Medulla oblongata (tissue), 1 donor: ENCODE data around the gene MACROD1.

Source experiments
- DNase-seq: peaks from one replicate; pipeline ENCODE4 v3.0.0-alpha.2; 2015; ENCODE audit errors: extremely low spot score

The MACROD1 gene

GRCh38 chr11:64131683-64132190, 34.2 kb downstream of the MACROD1 start:
- peak; percentile 36 for DNase-seq

DNA sequence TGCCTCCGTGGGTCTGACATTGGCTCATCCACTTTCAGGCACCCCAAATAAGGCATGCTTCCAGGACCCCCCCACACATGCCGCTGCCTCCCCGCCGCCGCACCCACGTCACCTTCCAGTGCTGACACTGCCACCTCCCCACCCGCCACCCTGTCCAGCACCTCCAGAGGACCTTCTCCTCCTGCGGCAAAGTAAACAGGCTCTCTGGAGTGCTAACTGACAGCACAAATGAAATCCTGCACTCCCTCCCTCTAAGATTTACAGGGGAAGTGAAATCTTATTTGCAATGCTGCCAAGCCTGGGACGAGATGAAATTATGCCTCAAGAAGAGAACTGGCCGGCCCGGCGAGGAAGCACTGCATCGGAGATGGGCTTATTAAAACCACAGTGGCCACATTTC, 35.3 kb downstream of the MACROD1 start:
- no peak for DNase-seq

GRCh38 chr11:64129403-64129802, 36.5 kb downstream of the MACROD1 start:
- DNase-seq: no peak

- no peak for DNase-seq
Measured at GRCh38 chr11:64128255-64129006, 37.5 kb downstream of the MACROD1 start.

DNA sequence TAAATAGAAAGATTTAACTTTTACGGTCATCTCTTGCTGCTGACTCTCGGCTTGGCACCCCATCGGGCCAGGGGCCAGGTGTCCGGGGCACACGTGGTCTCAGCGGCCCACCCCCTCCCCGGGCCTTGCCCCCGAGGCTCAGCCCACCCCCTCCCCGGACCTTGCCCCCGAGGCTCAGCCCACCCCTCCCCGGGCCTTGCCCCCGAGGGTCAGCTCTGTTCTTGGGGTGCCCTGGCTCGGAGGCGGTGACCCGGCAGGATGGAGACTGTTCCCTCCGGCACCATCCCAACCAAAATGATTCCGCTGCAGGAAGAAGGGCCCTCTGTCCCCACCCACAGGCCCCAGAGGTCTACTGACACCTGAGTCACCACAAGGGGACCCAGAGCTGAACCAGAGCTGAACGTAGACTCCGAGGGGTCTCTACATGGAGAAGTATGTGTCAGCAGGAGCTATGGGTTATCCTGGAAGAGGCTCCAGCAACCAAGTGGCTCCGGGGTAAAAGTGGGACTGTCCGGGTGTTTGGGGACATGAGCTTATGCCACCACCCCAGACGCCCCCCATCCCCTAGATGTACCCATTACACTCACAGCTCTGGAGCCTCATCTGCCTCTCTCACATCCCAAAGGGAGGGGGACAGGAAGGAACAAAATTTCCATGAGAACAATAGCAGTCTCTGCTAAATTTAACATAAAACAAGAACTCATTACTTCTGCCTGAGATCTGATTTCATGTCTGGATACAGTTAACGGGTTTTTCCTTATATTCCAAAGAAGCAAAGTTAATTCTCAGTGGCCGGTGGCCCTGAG, 38.4 kb downstream of the MACROD1 start:
- DNase-seq: no peak

DNA sequence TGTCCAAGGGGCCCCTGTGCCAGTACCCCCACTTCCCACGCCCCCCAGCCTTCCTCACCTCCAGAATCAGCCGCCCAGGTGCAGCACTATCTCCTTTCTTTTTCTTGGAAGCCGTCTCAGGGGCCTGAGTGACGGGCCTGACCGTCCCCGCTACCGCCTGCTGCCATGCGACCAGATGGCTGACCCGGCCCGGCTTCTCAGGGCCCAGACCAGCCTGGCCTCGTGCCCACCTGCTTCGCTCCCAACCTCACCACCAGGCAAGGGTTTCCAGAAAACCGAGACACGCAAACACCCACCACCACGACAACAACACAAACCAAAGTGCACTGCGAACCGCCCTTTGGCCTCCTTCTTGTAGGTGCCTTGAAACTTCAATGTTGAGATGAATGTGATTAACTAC, 39.1 kb downstream of the MACROD1 start:
- DNase-seq: no peak

DNA sequence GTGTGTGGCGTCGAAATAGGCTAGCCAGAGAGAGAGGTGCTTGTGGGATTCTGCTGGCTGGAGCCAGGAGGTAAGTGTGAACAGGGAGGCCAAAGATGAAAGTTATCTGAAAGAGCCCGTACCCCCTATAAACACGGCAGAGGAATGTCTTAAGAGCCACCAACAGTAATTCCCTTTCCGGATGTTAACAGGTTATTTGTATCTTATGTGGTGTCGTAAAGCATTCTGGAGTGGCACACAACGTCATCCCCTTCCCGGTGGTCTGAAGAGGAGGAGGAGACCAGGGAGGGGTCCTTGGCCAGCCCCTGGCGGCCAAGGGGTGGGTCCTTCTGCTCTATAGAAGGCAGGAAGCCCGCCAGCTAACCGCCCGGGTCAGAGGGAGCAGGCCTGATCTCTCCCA, 39.5 kb downstream of the MACROD1 start:
- no peak for DNase-seq

DNA sequence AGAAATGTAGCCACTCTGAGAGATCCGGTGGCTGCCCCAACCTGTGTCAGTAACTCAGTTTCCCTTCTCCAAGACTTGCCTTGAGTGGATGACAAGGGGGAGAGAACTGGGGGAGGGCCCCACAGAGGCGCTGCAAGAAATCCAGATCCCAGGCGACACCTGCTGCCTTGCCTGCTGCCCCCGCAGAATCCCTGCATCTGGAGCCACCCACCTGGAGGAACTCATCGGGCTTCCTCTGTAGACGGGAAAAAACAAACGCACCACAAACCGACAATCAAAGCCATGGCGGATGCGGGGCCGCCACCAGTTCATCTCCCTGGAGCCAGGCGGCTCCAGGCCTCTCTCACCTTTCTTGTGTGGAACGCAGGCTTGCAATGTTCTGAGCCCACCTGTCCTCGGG, 40.2 kb downstream of the MACROD1 start:
- no peak for DNase-seq

GRCh38 chr11:64124147-64124546, 41.8 kb downstream of the MACROD1 start:
- no peak for DNase-seq

GRCh38 chr11:64123679-64124078, 42.2 kb downstream of the MACROD1 start:
- DNase-seq: no peak

- DNase-seq: no peak
Measured at GRCh38 chr11:64122411-64123410, 43.2 kb downstream of the MACROD1 start.

GRCh38 chr11:64121663-64122410, 44.1 kb downstream of the MACROD1 start:
- no peak for DNase-seq

- peak; percentile 63 for DNase-seq
Measured at GRCh38 chr11:64120951-64121569, 44.9 kb downstream of the MACROD1 start.

DNA sequence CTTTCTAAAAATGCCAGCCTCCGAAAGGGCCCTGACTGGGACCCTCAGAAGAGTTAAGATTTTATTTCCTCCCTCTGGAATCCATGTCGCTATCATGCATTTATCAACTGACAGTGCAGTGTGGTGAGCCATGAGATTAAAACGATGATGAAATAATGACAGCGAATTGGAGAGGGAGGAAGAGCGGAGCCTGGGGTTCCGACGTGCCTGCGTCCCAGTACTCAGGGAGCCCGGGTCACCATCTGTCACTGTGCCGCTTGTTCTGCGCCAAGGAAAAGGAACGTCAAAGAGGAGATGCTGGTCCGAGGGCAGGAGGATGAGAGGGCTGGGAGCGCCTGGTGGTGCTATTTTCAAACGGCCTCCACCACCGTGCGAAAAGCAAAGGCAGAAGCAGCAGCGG, 46.2 kb downstream of the MACROD1 start:
- DNase-seq: no peak

- no peak for DNase-seq
Measured at GRCh38 chr11:64118876-64119665, 46.8 kb downstream of the MACROD1 start.

DNA sequence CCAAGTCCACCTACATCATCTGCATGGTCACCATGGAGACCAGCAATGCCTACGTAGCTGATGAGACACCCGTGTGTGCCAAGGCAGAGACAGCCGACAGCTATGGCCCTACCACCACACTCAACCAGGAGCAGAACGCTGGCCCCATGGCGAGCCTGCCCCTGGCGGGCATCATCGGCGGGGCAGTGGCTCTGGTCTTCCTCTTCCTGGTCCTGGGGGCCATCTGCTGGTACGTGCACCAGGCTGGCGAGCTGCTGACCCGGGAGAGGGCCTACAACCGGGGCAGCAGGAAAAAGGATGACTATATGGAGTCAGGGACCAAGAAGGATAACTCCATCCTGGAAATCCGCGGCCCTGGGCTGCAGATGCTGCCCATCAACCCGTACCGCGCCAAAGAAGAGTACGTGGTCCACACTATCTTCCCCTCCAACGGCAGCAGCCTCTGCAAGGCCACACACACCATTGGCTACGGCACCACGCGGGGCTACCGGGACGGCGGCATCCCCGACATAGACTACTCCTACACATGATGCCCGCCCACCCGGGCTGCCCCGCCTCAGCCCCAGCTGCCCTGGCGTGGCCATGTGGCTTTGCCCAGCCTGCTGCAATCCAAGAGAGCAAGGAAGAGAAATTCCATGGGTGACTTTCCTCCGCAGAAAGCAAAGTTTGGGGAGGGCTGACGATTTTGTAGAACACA, 48.0 kb downstream of the MACROD1 start:
- no peak for DNase-seq

DNA sequence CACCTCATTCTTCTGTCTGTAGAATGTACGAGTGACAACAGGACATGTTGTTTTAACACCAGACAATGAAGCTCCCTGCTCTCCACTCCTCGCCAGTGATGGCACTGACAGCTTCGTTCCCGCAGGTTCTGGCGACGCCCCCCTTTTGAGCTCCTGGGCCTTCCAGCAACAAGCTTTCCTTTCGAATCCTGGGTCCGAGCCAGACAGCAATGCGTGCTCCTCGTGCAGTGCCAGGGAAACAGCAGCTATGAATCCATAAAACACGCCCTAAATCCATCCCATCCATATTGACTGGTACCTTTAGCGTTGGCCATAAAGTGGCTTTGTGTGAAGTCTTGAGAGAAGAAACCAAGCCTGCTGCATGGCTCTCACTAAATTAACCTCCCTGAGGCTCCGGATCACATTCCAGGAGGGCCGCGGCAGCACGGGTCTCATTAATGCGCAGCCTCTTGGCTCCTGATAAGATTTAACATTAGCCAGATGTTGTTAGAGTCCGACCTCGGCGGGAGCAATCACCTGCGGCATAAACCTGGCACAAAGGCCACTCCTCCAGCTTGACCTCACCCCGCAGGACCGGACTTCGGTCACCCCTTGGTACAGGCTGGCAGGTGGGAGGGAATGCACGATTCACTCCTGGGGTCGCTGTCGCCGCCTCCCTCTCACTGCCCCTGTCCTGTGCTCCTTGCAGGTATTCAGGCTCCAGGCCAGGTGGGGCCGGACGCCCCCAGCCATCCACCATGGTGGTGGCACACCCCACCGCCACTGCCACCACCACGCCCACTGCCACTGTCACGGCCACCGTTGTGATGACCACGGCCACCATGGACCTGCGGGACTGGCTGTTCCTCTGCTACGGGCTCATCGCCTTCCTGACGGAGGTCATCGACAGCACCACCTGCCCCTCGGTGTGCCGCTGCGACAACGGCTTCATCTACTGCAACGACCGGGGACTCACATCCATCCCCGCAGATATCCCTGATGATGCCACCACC, 50.1 kb downstream of the MACROD1 start:
- DNase-seq: no peak

- DNase-seq: no peak
Measured at GRCh38 chr11:64114231-64114630, 51.7 kb downstream of the MACROD1 start.
